ENCODE data around the gene DHX9.

DNA sequence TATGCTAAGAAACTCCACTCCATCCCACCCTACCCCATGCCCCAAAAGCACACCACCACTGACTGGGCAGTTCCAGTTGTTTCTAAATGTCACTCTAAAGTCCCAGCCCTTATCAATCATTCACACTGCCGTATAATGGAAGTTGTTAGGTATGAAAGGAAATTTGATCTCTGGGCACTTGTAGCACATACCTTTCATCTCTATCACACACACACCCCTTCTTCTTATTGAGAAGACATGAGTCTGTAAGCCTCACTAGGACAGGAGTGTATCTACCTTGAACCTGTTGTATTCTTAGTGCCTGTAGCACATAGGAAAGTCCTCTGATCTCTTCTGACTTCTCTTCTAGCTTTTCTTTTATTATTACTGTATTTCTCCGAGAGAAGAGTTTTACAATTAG is 22.3 kb upstream of the DHX9 start:
- TF ChIP-seq PRPF4 (IDR thresholded peaks at IDR 0.05; ENCODE audit: insufficient read depth, low read depth, low read length, poor library complexity, severe bottlenecking) (no peak), EZH2 (IDR thresholded peaks at IDR 0.05; ENCODE audit: borderline replicate concordance, low read depth, low read length) (no peak), CBX3 (IDR thresholded peaks at IDR 0.05; ENCODE audit: borderline replicate concordance in 1 of 2, low read length in 2 of 2) (no peak), POLR2A (conservative IDR thresholded peaks at IDR 0.05) (no peak), ESRRA (IDR thresholded peaks at IDR 0.05; ENCODE audit: borderline replicate concordance, low read depth) (no peak), HMG20B (CRISPR knock-in tag; IDR thresholded peaks at IDR 0.05) (no peak), TEAD4 (IDR thresholded peaks at IDR 0.05; ENCODE audit: low read length) (no peak), TEAD4 (CRISPR knock-in tag; IDR thresholded peaks at IDR 0.05; ENCODE audit: borderline replicate concordance) (no peak)
- TF ChIP-seq, protein P1, sequence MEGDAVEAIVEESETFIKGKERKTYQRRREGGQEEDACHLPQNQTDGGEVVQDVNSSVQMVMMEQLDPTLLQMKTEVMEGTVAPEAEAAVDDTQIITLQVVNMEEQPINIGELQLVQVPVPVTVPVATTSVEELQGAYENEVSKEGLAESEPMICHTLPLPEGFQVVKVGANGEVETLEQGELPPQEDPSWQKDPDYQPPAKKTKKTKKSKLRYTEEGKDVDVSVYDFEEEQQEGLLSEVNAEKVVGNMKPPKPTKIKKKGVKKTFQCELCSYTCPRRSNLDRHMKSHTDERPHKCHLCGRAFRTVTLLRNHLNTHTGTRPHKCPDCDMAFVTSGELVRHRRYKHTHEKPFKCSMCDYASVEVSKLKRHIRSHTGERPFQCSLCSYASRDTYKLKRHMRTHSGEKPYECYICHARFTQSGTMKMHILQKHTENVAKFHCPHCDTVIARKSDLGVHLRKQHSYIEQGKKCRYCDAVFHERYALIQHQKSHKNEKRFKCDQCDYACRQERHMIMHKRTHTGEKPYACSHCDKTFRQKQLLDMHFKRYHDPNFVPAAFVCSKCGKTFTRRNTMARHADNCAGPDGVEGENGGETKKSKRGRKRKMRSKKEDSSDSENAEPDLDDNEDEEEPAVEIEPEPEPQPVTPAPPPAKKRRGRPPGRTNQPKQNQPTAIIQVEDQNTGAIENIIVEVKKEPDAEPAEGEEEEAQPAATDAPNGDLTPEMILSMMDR (IDR thresholded peaks at IDR 0.05 in 2 of 3, conservative IDR thresholded peaks at IDR 0.05 in 1 of 3; ENCODE audit: insufficient read depth in 2 of 3, low read depth in 1 of 3, low read length in 3 of 3), result no peak

All from K562 (cell line).